GM18870 (cell line): Measurements from ENCODE around the gene GIGYF1.

Experiments used
- ATAC-seq: cut with Tn5 transposase; IDR thresholded peaks from one replicate; pipeline ENCODE4 v1.9.1; 2021; ENCODE audit warnings: moderate library complexity; ENCODE audit not compliant: unreplicated experiment

GIGYF1 gene

DNA sequence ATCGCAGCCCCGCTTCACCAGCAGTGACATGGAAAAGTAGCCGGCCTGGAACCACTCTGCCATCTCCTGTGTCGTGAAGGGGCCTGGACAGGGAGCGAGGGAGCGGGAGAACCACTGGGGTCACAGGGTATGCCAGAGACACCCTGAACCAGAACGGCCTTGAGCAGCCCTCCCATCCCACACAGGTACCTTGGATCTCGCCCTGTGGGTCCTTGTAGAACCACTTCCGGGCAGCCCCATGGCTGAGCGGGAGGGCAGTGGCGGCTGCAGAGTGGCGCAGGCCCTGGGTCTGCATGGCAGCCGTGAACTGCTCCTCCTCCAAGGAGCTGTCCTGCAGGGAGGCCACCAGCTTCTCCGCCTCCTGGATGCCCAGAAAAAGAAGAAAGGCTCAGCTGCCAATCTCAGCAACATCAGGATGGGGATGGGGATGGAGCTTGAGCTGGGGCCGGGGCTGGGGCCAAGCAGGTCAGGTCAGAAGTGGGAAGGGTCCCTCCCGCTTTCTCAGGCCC is 9.5 kb downstream of the GIGYF1 start:
- ATAC-seq = no peak

DNA sequence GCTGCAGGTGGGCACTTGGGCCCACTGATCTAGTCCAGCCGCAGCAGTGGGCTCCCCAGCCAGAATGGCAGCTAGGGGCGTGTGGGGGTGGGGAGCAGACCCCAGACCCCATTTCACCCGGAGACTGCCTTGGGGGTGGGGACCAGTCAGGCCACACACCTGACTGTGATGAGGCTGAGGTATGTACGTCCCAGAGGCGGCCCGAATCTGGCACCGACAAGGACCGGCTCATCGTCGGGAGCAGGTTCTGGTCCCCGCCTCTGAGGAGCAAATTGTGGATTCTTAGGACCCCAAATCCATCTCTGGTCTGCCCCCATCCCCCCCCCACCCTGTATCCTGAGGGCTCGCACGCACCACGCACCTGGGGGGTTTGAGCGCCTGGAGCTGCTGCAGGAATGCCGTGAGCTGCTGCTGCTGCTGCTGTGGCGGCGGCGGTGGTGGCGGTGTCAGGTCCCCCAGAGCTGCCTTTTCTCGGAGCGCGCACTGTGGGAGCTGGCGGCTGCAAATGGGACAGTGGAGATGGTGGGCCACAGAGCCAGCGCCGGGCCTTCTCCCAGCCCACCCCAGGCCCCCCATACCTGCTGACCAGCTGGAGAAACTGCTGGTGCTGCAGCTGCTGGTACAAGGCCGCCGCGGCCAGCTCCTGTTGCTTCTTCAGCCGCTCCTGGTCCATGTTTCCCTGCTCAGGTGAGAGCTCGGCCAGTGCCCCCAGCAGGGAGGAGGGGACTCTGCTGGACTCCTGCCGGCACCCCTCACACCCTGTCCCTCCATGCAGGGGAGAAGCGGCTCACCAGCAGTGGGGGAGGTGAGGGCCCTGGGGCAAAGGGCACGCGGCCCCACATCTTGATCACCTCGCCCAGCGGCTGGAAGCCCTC is 10.2 kb downstream of the GIGYF1 start:
- no peak for ATAC-seq

GRCh38 chr7:100682991-100683658 is 10.9 kb downstream of the GIGYF1 start:
- no peak for ATAC-seq

DNA sequence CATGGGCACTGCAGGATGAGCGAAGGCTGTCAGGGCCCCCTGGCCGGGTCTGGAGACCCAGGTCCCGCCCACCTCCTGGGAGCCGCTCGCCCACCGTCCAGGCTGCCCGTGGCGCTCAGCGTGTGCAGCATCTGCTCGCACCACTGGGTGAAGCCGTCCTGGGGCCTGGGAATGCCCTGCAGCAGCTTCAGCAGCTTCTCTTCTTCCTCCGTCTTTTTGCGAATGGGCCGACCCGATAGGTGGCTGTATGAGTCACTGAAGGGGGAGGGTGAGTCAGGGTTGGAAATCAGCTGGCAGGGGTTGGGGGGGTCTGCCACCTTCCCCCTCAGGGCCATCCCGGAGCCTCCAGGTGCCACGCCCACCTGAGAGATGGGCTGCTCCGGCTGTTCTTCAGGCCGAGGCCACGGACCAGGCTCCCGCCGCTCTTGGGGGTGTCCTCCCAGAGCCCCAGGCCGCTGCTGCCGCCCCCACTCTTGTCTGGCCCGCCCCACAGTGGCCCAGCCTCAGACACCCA is 11.8 kb downstream of the GIGYF1 start:
- no peak for ATAC-seq

GRCh38 chr7:100681491-100682227 is 12.4 kb downstream of the GIGYF1 start:
- no peak for ATAC-seq

GRCh38 chr7:100680576-100681271 is 13.3 kb downstream of the GIGYF1 start:
- ATAC-seq = no peak

- no peak for ATAC-seq
These were observed 14.0 kb downstream of the GIGYF1 start for GRCh38 chr7:100679927-100680575.

GRCh38 chr7:100679129-100679926 is 14.7 kb downstream of the GIGYF1 start:
- ATAC-seq = no peak

DNA sequence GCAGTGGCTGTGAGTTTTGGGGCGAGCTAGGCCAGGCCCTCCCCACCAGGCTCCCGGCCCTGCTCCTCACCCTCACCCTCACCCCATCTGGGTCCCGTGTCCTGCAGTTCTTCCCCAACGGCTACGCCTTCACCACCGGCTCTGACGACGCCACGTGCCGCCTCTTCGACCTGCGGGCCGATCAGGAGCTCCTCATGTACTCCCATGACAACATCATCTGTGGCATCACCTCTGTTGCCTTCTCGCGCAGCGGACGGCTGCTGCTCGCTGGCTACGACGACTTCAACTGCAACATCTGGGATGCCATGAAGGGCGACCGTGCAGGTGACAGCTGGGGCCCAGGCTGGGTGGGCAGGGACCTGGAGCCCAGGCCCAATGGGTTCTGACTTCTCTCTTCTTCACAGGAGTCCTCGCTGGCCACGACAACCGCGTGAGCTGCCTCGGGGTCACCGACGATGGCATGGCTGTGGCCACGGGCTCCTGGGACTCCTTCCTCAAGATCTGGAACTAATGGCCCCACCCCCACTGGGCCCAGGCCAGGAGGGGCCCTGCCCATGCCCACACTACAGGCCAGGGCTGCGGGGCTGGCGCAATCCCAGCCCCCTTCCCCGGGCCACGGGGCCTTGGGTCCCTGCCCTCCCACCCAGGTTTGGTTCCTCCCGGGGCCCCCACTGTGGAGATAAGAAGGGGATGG is 15.6 kb downstream of the GIGYF1 start:
- ATAC-seq = no peak

DNA sequence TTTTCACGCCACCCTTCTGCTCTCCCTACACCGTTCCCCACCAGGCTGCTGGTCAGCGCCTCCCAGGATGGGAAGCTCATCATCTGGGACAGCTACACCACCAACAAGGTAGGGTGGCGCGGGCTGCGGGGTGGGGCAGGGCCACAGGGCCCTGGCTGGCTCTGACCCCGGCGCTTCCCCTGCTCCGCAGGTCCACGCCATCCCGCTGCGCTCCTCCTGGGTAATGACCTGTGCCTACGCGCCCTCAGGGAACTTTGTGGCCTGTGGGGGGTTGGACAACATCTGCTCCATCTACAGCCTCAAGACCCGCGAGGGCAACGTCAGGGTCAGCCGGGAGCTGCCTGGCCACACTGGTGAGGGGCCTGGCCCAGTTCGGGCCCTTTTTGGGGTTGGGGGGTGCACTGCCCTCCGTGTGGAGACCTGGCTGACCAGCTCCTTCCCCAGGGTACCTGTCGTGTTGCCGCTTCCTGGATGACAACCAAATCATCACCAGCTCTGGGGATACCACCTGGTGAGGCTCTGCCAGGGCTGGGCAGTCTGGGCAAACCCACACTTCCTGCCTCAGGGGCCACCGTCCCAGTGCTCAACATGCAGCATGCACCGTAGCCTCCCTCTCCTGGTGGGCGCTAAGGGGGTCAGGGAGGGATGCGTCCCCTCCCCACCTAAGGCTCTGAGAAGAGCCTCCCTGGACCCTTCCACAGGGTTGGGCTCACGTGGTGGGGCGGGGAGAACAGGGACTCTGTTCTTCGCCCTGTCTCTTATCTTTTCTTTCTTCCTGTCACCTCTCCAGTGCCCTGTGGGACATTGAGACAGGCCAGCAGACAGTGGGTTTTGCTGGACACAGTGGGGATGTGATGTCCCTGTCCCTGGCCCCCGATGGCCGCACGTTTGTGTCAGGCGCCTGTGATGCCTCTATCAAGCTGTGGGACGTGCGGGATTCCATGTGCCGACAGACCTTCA is 16.5 kb downstream of the GIGYF1 start:
- ATAC-seq = no peak

GRCh38 chr7:100676501-100677306 is 17.3 kb downstream of the GIGYF1 start:
- ATAC-seq = no peak

DNA sequence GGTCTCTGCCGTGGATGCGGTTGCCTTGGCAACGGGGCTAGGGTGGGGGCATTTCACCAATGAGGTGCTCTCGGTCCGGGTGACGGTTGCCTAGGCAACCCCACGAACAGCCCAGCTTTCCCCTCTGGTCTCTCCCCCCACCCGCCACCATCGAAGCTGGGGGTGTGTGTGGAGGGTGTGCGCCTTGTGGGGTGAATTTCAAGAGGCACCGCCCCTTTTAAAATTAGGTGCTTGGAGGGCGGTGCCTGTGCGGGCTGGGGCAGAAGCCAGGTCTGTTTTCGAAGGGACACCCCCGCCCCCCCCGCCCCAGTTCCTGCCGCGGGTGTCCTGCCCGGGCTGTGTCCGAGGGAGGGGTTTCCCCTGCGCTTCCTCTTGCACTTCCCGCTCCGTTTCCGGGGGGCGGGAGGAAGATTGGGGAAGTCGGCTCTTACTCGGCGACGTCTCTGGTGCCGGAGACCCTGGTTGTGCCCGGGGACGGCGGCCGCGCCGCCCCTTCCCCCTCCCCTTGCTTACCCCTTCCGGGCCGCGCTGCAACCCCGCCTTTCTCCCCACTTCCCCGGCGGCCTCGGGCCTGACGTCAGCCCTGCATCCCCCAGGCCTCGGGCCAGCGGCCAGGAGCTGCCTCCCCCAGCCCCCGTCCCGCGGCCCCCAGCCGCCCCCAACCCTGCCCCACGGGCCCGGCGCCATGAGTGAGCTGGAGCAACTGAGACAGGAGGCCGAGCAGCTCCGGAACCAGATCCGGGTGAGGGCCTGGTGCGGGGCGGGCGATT is 18.3 kb downstream of the GIGYF1 start:
- ATAC-seq = no peak

GRCh38 chr7:100675105-100675451 is 19.0 kb downstream of the GIGYF1 start:
- no peak for ATAC-seq

DNA sequence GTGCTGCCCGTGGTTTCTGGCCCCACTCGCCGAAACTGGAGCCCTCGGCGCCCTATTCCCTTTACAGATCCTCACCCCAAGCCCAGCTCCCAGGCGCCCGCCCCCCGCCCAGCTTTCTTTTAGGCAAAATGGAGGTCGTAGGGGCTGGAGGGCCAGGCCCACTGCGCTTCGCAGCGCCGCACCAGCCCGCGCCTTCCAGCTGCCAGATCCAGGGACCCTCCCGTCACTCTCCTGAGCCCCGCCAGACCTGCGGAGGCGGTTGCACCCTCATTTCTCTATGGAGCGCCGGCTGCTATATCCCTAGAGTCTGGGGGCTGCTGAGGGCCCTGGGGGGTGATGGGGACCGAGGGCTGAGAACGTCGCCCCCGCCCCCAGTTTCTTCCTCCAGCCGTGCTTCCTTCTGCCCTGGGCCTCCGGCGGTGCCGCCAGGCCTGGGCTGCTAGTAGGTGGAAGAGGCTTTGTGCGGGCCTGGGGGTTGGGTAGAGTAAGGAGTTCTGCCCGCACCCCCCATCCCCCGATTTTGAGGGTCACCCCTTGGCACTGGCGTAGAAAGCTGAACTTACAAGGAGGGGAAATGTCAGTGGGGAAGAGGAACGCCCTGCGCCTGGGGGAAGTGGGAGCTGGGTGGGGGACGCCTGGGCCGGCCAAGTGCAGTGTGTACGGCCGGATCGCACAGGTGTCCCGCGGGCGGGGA is 19.5 kb downstream of the GIGYF1 start:
- no peak for ATAC-seq

GRCh38 chr7:100673942-100674410 is 20.1 kb downstream of the GIGYF1 start:
- no peak for ATAC-seq
